ENCODE data around the gene SMG6. TPM values are rescaled to one million over a fixed set of nuclear protein-coding genes. Genes with fewer than 3 reads are reported as not detected.

The SMG6 gene
- polyA plus RNA-seq, 1 of the 3 experiments (the other 2 are of a cell fraction): 15.7 TPM

- peaks cover 10% of the 10 kb centered on the region for H3F3A ChIP-seq (replicated peaks; ENCODE audit: insufficient read depth)
- H3K9ac ChIP-seq: no peak overlapping the region
- no peaks in the 10 kb centered on the region for H3K9me2 ChIP-seq
- H3K36me3 ChIP-seq (replicated peaks in 1 of 2; ENCODE audit: control insufficient read depth in 1 of 2, insufficient read depth in 2 of 2, low read length in 1 of 2): peaks cover 49 to 50% of the 10 kb centered on the region in 2 experiments
- ChIA-PET CTCF (interaction anchor here (0.7 to 2.8 kb wide), 7 partner anchors 18 to 226 kb away, joined by 3 to 22 read pairs (median 3); partner anchors contain the start of gene HIC1), POLR2A (no interaction called here)
- WGBS (ENCODE audit: low lambda C conversion rate): 98% methylated on average over 9 of the region's 9 CpGs
- no peaks in the 10 kb centered on the region; a peak in 1 of 4 replicates for H3K4me1 ChIP-seq (ENCODE audit: control insufficient read depth in 1 of 2, insufficient read depth in 2 of 2, low read depth in 1 of 2, low read length in 1 of 2)
- no peak overlapping the region for H2AFZ ChIP-seq (ENCODE audit: low read depth)
- no peaks in the 10 kb centered on the region for H4K20me1 ChIP-seq (ENCODE audit: insufficient read depth)
- no peak for DNase-seq
- no peak for TF ChIP-seq POLR2AphosphoS5 (IDR thresholded peaks at IDR 0.05; ENCODE audit: low read depth, low read length)
- no peak for TF ChIP-seq YY1 (IDR thresholded peaks at IDR 0.05; ENCODE audit: low read depth)
- TF ChIP-seq REST (IDR thresholded peaks at IDR 0.05; ENCODE audit: low read depth, low read length): no peak
- TF ChIP-seq IRF3 (IDR thresholded peaks at IDR 0.05; ENCODE audit: low read depth, low read length): no peak
- no peak for TF ChIP-seq ZBTB33 (IDR thresholded peaks at IDR 0.05; ENCODE audit: borderline replicate concordance, low read depth)
- no peak for TF ChIP-seq MEF2A (IDR thresholded peaks at IDR 0.05; ENCODE audit: borderline replicate concordance, low read depth)
- no peak for TF ChIP-seq NFIC (IDR thresholded peaks at IDR 0.05; ENCODE audit: borderline replicate concordance)
- no peak for TF ChIP-seq RFX5 (IDR thresholded peaks at IDR 0.05; ENCODE audit: low read length)
- no peak for TF ChIP-seq GATA2 (CRISPR knock-in tag; IDR thresholded peaks at IDR 0.05)
- TF ChIP-seq TAF1 (IDR thresholded peaks at IDR 0.05; ENCODE audit: borderline replicate concordance, low read depth, low read length): no peak
- no peak for TF ChIP-seq GABPA (IDR thresholded peaks at IDR 0.05; ENCODE audit: low read depth)
- TF ChIP-seq RCOR1 (IDR thresholded peaks at IDR 0.05; ENCODE audit: low read length): no peak
- no peak for TF ChIP-seq TEAD4 (IDR thresholded peaks at IDR 0.05; ENCODE audit: borderline replicate concordance, insufficient read depth)
- H3K9me3 ChIP-seq: no peaks in the 10 kb centered on the region
- H3K79me2 ChIP-seq (ENCODE audit: insufficient read depth): no peaks in the 10 kb centered on the region
- H3K27ac ChIP-seq (ENCODE audit: low read depth in 2 of 2, low read length in 1 of 2): no peak overlapping the region
- H3K27me3 ChIP-seq (ENCODE audit: insufficient read depth): no peaks in the 10 kb centered on the region
- no peak overlapping the region for H3K4me2 ChIP-seq
- no peak overlapping the region for H3K4me3 ChIP-seq (ENCODE audit: low read depth in 2 of 2, low read length in 1 of 2)
Observed at GRCh38 chr17:2279707-2280106, 23.9 kb downstream of the SMG6 start.
